HG02571 (cell line): Measurements from ENCODE around the gene AIG1.
"Not testable (repeated sequence)": the region's sequence is repeated elsewhere in the genome, so short reads cannot be mapped to it uniquely, and the experiment has no call there.

ENCODE experiments used
- ATAC-seq: cut with Tn5 transposase; IDR thresholded peaks from one replicate; pipeline ENCODE4 v1.9.1; 2021; ENCODE audit warnings: mild to moderate bottlenecking, moderate library complexity; ENCODE audit not compliant: unreplicated experiment

Gene AIG1

DNA sequence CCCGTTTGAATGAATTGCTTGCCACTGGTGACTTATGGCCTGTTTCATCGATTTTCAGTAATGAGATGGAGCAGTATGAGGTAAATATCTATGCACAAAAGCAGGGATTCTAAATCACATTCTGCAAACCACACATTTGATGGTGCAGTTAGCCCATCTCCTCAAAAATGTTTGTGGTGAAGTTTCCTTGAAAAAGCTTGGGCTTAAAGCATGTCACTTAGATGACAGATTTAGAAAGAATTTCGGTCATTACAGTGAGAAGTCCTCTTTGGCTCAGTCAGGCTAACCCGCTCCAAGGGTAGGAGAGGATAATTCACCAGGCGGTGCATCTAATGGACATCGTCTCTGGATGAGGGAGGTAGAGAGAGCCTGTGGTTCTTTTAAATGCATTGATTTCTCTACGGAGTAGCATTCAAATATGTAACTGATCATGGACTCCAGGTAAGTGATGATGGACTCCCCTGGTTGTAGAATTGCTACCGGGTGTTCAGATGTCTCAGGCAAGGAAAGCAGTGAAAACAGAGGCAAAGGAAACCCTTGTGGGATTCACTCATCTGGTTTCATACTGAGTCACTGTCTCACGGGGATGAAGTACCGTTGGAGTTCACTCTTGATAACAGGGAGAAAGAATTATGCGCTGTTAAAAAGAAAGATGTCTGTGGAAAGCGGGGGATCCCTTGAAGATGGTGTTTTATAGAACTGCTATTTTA lies 65.3 kb downstream of the AIG1 start:
- ATAC-seq = no peak

DNA sequence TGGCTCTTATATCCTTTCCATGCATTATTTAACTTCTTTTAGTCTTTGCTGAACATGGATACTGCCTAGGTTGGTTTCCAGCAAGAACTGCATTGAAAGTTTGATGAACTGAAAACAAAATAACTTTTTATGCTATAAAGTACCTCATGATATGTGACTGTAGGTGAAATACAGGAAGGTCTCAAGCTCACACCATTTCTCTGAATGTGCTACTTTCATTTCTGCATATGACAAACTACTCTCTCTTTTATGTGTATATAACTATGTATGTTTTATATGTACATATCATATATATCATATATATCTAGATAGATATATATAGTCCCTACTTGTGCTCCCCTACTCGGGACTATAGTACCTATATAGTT lies 65.9 kb downstream of the AIG1 start:
- ATAC-seq = no peak

DNA sequence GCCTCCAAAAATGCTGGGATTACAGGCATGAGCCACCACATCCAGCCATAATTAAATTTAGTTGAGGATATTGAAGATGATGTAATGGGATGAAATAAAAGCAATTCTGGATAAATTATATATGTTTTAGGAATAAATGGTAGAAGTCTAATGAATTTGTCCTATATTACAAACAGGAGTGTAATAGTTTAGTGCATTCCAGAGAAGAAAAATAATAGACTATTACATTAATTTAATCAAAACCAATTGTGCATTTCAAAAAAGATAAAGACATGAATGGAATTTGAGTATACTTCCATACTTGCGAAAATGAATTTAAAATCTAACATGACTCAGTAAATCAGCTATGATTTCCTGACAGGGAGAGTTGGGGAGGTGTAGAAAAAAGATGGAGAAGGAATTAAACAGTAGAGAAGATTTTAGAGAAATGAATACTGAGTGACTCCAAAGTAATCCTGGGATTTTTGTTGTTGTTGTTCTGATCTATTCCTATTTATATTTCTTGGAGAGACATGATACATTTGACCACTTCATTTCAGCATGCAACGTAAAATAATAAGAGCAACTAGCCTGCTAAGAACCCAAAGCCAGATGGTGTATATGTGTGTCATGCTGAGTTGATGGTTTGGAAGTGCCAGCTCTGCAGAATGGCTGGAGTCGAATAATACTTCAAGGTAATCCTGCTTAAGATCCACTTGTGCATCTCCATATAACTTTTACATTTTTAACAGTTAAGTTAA lies 67.4 kb downstream of the AIG1 start:
- no peak for ATAC-seq

DNA sequence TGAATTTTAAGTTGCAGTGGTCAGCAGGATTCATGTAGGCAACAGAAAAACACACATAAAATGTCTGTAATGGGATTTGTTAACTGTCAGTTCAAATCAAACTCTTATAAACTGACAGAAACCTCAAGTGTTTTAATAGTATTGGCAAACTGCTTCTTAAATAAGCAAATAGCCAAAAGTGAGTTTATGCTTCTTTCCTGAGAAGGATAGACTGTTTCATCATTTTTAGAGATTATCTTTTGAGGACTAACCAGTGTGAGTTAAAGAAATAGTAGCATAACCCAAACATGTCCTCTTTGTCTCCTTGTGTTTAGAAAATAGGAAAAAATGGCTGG lies 68.0 kb downstream of the AIG1 start:
- no peak for ATAC-seq

DNA sequence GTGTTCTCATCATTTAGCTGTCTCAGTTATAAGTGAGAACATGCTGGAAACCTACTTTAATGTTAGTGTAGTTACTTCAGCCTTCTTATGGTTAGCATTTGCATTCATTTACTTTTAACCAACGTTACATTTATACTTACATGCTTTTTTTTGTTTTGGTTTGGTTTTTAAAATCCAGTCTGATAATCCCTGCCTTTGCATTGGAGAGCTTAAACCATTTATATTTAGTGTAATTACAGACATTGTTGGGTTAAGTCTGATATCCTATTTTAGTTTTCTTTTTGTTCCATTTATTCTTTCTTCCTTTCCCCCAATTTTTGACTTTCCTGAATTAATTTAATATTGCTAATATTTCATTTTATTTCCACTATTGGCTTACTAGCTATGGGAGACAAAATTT lies 70.2 kb downstream of the AIG1 start:
- ATAC-seq = no peak

DNA sequence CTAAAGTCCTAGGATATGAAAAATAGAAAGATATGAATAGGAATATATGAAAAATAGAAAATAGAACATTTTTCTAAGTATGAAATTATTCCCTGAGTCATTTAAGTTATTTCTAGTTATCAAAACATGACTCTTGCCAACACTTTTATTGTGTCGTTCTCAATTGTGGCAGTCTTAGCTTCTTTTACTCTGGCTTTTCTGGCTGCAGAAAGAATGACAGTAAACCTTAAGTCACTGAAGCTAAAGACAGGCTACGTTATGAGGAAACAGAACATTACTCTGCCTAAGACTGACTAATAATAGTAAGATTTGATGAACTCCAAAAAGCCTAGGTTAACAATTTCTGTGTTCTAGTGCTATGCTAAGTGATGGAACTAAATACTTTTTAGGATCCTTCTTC lies 74.6 kb downstream of the AIG1 start:
- ATAC-seq = no peak

DNA sequence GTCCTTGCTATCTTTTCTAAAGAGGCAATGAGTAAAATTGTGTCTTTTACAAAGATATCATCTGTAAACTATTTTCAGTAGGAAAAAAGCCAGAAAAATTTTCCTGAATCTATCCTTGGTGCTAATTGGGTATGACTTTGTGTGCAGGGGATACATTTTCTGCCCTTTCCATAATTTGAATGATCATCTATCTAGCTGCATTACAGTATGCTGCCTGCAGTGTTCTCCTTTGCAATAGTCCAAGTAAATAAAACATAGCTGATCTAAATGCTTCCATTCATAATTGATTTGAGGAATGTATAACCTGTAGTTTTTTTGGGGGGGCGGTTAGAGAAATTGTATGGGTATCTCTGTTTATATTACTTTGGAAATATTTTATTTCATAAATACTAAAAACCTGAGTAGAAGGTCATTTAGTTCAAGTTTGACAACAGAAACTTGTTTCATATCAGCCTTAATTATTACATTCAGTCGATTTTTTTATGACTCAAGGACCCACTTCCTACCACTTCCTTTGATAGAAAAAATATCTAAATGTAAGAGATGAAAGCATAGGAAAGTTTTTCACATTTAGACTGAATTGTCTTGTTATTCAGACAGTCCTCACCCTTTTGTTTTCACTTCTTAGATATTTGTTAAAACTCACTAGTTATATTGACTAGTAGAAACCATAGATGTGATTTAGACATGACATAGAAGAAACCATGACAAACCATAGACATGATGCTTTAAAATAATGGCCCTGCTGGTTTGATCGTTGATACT lies 75.3 kb downstream of the AIG1 start:
- no peak for ATAC-seq

DNA sequence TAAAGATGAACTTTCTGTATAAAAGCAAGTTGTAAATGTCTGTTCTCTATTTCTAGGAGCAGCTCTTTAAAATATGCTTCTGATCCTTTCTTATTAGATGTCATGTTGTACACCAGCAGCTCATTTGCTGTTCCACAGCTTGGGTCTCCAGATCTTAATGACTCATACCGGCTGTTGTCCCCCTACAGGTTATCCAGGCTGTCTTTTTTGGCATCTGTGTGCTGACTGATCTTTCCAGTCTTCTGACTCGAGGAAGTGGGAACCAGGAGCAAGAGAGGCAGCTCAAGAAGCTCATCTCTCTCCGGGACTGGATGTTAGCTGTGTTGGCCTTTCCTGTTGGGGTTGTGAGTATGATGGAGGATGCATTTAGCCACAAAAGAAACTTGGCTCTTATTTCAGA lies 76.0 kb downstream of the AIG1 start:
- no peak for ATAC-seq

DNA sequence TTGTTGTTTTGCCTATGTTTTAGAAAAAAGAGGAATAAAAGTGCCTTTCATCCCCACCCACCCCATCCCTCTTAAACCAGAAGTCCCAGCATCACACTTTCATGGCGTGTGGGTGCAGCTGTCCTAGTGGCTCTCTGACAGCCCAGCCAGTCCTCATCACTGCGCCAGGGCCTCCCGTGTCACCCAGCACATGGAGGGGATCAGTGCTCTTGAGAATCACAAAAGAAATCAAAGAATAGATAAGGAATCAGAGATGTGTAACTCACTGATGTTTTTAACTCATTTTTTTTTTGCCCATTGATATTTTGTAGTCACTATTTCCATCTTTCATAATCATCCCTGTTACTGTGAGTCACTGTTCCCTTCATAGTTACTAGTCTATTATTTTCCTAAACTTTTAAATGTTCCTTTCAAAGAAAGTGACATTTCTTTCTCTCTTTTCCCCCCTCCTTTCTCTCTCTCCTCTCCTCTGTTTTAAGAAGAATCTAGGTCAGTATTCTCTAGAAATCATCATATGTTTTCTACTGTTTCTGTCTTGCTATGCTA lies 78.6 kb downstream of the AIG1 start:
- ATAC-seq = no peak

DNA sequence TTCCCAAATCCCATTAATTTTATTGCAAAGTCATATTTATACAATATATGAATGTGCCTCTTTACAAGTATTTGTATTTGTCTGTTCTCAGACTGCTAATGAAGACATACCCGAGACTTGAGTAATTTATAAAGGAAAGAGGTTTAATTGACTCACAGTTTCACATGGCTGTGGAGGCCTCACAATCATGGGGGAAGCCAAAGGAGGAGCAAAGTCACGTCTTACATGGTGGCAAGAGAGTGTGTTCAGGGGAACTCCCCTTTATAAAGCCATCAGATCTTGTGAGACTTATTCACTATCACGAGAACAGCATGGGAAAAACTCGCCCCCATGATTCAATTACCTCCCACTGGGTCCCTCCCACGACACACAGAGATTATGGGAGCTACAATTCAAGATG lies 79.2 kb downstream of the AIG1 start:
- not testable (repeated sequence) for ATAC-seq

DNA sequence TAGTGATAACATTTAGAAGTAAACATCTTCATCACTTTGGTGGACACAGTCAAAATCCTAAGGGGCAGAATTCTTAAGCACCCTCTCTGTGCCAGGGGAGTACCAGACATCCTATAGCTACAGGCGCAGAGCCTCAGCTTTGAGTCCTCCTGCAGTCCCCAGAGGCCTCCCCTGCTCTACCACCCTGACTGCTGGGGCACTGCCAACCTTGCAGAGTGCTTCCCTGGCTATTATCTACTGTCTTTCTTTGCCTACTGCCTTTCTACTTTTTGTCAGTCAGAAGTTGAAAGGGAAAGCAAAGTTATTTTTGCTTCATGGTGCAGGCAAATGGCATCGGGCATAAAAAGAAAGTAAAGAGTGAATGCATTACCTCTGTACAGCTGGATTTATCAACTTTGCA lies 80.1 kb downstream of the AIG1 start:
- ATAC-seq = no peak

DNA sequence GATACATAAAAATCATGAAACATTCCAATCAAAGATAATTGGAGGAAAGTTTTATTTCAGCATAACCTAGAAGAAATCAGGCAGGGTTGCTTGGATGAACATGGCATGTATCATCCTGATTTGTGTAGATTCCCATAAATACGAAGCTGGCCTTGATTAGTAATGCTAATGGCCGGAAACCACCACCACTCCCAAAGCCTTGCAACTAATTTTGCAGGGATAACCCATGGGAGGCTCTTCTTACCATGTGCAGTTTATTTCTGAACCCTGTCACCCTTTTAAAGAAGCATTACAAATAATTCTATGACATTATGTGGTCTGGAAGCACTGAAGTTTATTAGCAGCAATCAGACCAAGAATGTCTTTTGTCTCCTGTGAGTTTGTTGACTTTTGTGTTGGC lies 80.8 kb downstream of the AIG1 start:
- no peak for ATAC-seq

DNA sequence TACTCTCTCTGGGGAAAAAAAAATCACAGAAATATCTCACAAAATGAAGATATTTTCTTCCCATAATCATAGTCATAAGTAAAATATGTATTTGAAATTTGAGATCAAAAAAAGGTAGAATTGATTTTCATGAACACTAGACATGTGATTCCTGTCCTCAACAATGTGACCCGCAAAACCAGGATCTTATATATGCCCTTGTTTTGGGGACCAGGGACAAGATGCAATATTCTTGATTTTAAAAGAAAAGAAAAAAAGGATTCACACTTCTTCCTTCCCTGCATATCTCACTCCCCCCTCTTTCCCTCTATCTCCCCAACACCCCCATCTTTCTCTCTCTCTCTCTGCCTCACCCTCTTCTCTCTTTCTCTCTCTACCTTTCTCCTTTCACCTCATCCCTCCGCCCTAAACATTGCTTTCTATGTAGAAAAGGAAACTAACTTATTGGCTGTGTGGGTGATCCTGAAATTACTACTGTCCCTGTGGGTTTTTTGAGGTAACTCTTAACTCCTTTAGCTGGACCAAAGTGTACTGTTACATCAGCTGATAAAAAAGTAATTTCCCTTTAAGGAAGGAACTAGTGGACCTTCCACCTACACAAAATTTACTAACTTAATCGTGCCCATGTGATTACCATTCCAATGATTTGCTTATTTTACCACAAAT lies 85.6 kb downstream of the AIG1 start:
- ATAC-seq = peak; percentile 68

DNA sequence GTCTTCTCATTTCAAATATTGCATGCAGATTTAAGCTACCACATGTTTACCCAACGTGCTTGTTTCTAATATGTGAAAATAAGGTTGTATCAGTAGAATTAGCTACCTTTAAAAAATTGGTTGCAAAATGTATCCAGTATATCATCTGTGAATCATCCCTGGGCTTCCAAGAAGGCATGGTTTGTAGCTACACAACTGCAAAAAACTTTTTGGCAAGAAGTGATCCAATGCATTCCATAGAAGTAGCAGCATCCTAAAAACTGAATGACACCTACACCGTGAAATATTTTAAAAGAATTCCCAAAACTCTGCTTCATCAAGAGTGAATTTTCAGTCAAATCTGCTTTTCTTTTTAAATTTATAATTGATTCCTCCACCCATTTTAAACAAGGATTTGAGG lies 89.1 kb downstream of the AIG1 start:
- no peak for ATAC-seq

DNA sequence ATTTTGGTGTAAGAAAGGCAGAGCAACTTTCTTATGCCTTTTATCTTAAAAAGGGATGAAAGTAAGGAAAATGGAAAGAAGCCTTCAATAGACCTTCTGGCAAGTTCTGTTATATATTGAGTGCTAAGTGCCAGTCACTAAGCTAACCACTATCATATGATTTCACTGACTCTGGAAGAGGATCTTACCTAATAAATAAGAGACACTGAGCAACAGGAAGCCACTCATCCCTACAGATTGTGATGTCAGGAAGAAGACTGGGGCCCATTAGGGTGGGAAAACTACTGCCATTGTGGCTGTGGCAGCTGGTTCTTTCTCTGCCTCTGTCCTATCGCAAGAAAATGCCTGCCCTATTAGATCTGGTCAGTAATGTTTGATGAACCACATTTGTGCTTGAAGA lies 89.6 kb downstream of the AIG1 start:
- ATAC-seq = no peak

DNA sequence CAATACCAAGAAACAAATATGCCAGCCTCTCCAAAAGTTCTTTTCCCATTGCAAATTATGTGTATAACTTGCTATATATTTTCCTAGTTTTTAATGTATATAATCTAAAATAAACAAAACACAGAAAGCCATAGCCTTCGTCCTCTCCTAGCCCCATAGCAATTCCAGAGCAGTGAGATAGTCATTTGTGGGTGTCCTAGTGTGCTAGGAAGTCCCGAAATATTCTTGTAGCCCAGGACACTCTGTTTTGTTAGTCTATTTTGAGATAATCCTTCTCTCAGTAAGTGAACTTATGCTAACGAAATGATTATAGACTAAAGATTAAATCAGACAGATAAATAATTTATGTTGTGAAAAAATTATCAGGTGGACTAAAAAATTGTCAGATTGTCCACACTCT lies 90.7 kb downstream of the AIG1 start:
- ATAC-seq = no peak

DNA sequence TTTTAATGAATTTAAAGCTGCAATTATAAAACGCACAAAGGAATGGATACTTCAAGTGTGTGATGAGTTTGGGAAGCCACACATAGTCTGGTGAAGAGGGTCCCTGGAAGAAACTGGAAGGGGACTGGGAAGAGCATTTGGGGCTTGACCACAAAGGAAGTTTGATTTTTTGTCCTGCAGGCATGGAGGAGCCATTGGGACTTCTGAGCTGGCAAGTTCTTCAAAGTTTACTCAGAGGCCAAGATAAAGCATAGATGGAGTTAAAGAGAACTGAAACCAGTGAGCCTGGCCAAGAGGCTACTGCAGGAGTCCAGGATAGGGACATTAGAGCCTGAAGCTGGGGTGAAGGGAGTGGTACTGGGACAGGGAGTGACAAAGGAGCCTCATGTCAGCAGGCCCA lies 95.0 kb downstream of the AIG1 start:
- no peak for ATAC-seq

DNA sequence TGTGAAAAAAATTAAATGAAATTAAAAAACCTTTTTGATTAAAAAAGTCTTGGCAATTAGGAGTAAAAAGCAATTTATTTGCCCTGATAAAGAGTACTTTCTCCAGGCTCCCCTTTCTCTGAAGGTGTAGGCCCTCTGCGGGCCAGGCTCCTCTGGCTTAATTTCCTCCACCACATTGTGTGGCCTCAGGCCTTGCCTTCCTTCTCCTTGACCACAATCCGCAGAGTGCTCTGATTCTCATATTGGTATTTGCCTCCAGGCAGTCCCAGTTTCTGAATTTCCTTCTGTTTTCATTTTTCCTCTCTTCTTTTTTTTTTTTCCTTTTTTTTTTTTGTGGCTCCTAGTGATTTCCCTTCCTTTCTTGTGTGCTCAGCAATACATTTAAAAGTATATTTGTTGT lies 96.4 kb downstream of the AIG1 start:
- ATAC-seq = no peak

DNA sequence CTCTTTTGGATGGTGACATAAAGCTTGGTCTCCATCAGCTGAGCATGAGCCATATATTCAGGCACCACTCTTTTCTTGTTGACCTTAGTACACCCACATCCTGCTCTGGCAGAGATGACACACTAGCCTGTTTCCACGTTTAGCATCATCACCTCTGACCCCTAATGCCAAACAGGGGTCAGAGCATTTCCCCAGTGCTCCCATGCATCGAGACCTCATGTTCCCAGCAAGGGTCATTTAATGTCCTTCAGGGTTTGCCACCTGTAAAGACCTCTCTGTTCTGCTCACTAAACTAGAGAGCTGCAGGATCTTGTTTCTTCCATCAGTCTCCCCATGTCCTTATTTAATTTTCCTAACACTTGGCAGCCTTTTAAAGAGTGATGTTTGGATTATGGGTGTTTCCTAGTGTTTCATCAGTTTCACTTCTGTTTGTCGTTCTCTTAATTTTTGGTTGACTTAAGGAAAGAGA lies 97.5 kb downstream of the AIG1 start:
- no peak for ATAC-seq

DNA sequence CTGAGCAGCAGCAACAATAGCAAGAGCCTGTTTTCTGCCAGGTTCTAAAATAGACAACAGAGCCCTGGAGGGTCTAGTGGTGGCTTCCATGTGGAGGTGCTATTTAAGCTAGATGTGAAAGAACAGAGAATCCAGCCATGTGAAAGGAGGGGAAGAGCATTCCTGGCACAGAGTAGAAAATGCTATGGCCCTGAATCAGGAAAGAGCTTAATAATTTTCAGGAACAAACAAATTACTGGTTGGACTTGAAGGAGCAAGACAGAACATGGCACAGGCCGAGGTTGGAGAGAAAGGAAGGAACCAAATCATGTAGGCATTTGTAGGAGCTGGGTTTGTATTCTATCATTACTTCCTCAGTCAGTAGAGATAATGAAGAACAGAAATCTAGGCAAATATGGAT lies 98.3 kb downstream of the AIG1 start:
- no peak for ATAC-seq

DNA sequence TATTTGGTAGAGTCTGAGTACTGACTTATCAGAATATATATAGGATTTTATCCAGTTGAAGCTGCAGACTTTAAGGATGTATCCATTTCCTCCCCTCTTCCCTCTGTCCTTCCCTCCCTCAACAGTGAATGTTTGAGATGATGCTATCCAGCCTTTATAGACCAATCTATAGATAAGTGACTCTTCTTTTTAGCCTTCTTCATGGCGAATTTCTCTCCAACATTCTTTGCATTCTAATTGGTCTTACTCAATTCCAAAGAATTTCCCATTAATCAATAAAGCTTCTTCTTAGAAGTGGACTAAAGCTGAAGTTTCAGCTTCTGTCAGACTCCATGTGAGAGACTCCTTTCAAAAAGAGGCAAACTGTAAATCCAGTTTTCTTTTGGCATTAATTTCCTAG lies 99.3 kb downstream of the AIG1 start:
- ATAC-seq = no peak
